ENCODE results near the gene FLOT1.
"Not testable (repeated sequence)": the region's sequence is repeated elsewhere in the genome, so short reads cannot be mapped to it uniquely, and the experiment has no call there.

Gene FLOT1

DNA sequence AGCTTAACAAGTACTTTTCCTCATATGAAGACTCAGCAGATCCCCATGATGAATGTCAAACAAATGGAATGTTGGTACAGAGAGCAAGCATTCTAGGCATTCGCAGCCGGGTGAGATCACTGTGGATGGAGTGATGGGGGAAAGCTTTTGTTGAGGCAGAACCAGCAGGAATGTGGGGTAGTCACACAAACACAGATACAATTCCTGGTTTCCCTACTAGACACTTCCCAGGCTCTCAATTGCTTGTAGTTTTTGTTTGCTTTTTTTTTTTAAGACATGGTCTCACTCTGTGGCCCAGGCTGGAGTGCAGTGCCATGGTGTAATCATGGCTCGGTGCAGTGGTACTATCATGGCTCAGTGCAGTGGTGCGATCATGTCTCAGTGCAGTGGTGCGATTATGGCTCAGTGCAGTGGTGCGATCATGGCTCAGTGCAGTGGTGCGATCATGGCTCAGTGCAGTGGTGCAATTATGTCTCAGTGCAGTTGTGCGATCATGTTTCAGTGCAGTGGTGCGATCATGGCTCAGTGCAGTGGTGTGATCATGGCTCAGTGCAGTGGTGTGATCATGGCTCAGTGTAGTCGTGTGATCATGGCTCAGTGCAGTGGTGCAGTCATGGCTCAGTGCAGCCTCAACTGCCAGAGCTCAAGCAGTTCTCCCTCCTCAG lies 17.2 kb upstream of the FLOT1 start:
- Mint-ChIP-seq H3K27ac (no peak overlapping the region), H3K4me3 (no peak overlapping the region), H3K4me1 (peaks cover 31% of the 10 kb centered on the region), H3K9me3 (no peaks in the 10 kb centered on the region), H3K36me3 (no peaks in the 10 kb centered on the region), H3K27me3 (no peaks in the 10 kb centered on the region)

DNA sequence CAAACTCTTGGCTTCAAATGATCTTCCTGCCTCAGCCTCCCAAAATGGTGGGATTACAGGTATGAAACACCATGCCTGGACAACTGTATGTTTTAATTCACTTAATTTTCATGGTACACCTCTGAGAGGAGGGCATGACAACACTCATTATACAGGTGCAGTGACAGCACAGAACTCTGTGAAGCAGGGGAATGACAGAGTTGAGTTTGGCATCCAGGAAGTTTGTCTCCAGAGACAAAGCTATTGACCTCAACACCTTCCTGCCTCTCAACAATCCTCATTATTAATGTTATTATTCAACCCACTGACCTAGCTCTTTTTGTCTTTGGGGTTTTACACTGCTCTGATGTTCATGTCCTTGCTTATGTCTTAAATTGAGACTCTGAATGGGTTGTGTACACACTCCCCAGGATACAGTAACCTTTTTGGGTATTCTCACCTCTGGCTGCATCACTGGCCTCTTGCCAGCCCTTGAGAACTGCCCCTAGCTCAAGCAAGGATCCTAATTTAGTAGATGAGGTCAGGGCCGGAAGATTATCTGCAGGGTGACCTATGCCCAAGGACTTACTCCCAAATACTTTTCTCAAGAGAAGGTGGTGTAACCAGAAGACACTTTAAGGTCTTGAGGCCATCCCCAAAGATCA lies 14.9 kb upstream of the FLOT1 start:
- Mint-ChIP-seq H3K9me3 (no peaks in the 10 kb centered on the region), H3K4me1 (peaks cover 16% of the 10 kb centered on the region), H3K36me3 (no peaks in the 10 kb centered on the region), H3K27ac (no peak overlapping the region), H3K27me3 (no peaks in the 10 kb centered on the region), H3K4me3 (no peak overlapping the region)

GRCh38 chr6:30756405-30757003 lies 14.0 kb upstream of the FLOT1 start:
- H3K9me3 Mint-ChIP-seq, H3K27ac Mint-ChIP-seq, H3K36me3 Mint-ChIP-seq, H3K4me3 Mint-ChIP-seq, H3K27me3 Mint-ChIP-seq: not testable (repeated sequence)
- peaks cover 12% of the 10 kb centered on the region for H3K4me1 Mint-ChIP-seq

DNA sequence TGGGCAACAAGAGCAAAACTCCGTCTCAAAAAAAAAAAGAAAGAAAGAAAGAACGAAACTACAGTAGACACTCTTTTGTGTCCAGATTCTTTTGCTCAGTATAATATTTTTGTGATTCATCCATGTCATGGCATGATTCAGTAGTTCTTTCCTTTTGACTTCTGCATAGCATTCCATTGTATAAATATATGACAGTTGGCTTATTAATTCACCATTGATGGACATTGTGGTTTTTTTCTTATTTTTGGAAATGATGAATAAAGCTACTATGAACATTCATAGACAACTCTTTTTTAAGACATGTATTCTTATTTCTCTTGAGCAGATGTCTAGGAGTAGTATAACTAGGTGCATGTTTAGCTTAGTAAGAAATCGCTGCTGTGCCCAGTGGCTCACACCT lies 12.1 kb upstream of the FLOT1 start:
- Mint-ChIP-seq H3K27me3 (no peaks in the 10 kb centered on the region), H3K36me3 (no peaks in the 10 kb centered on the region), H3K27ac (no peak overlapping the region), H3K4me3 (no peak overlapping the region), H3K4me1 (peaks cover 14% of the 10 kb centered on the region), H3K9me3 (no peaks in the 10 kb centered on the region)

DNA sequence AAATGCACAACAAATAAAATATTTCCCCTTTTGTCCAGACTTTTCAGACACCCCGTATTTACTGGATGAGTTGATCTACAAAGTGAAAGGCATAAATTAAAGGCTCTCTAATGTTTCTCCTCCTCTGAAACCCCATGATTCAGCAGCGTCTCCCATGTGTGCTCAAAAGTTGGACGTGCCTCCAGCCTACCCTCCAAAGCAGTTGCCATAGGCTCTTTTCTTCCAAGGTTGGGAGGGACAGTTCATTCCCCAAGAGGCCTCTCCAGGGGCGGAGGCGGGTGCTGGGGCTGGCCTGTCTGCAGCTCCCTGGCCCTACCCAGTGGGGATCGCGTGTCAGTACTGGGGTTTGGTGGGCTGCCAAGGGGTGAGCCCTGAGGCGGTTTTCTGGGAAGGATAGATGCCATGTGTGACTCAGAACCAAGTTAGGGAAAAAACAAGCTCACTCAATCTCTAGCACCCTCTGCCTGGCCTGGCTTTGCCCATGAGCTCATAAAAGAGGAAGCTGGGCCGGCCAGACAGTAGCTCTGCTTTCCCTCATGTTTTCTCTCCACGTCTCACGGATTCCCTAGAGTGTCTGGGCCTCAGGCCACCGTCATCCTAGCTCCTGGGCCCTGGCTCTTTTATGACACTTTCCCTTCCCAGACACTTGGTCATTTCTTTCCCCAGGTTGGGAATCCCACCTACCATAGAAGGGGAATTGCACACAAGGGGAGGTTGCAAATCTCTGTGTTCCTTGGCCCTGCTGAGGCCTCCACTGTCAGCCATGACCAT lies 9.9 kb upstream of the FLOT1 start:
- Mint-ChIP-seq H3K36me3 (no peaks in the 10 kb centered on the region), H3K4me3 (no peak overlapping the region), H3K27me3 (no peaks in the 10 kb centered on the region), H3K4me1 (peaks cover 30% of the 10 kb centered on the region), H3K9me3 (no peaks in the 10 kb centered on the region), H3K27ac (no peak overlapping the region)

DNA sequence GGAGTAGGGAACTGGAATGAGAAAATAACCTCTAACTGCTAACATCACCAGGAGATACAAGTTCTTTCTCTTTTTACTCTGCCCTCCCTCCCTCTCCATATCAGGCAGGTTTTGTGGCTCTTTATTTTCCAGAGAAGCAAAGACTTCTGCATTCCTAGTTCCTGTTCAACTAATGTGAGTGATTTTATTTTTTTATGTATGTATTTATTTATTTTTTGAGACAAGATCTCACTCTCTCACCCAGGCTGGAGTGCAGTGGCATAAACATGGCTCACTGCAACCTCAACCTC lies 7.8 kb upstream of the FLOT1 start:
- H3K27ac Mint-ChIP-seq = peak overlapping the region; percentile 78
- H3K36me3 Mint-ChIP-seq = no peaks in the 10 kb centered on the region
- peaks cover 39% of the 10 kb centered on the region for H3K4me1 Mint-ChIP-seq
- H3K9me3 Mint-ChIP-seq = no peaks in the 10 kb centered on the region
- no peak overlapping the region for H3K4me3 Mint-ChIP-seq
- no peaks in the 10 kb centered on the region for H3K27me3 Mint-ChIP-seq

DNA sequence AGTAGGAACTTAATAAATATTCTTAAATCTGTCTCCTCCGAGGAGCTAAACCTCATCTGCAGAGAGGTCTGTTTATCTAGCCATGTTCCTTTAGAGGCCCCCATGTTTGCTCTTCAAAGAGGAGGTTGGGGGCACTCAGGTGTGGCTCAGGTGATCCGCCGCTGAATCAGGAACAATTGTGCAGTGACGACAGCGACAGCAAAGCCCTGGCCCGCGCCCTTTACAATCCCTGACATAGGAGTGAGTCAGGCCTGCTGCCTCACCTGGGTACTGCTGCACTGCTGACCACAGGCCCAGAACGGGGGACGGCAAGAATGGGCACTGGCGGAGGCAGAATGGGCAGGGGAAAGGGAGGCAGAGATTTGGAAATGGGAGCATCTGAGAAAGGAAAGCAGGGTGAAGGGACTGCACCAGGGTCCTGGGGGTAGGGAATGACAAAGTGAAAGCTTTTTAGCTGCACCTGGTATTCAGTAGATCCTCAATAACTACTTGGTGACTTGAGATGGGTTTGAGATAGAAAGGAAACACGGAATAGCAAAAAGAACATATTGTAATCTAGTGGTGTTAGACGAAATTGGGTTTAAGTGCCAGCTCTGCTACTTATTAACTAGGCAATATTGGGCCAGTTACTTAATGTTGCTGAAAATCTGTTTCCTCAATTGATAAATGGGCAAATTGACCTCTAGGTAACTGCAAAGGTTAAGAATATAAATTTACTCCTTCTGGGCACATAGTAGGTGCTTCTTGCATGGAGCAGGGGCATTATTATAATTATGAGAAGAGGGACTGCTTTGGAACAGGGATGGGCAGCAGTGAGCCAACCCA lies 7.3 kb upstream of the FLOT1 start:
- no peak overlapping the region for H3K4me3 Mint-ChIP-seq
- peak overlapping the region; percentile 78 for H3K27ac Mint-ChIP-seq
- H3K36me3 Mint-ChIP-seq = no peaks in the 10 kb centered on the region
- H3K9me3 Mint-ChIP-seq = no peaks in the 10 kb centered on the region
- H3K4me1 Mint-ChIP-seq = peaks cover 44% of the 10 kb centered on the region
- no peaks in the 10 kb centered on the region for H3K27me3 Mint-ChIP-seq

GRCh38 chr6:30748851-30749540 lies 6.5 kb upstream of the FLOT1 start:
- Mint-ChIP-seq H3K9me3 (no peaks in the 10 kb centered on the region), H3K36me3 (peaks cover under 1% of the 10 kb centered on the region), H3K4me1 (peaks cover 45% of the 10 kb centered on the region), H3K27ac (peak overlapping the region; percentile 9), H3K27me3 (no peaks in the 10 kb centered on the region), H3K4me3 (no peak overlapping the region)

- Mint-ChIP-seq H3K27me3 (no peaks in the 10 kb centered on the region), H3K4me1 (peaks cover 45% of the 10 kb centered on the region), H3K4me3 (peak overlapping the region; percentile 5), H3K36me3 (peaks cover 9% of the 10 kb centered on the region), H3K9me3 (no peaks in the 10 kb centered on the region), H3K27ac (peak overlapping the region; percentile 63)
These were observed 5.6 kb upstream of the FLOT1 start for GRCh38 chr6:30747902-30748769.

GRCh38 chr6:30747300-30747687 lies 4.8 kb upstream of the FLOT1 start:
- no peaks in the 10 kb centered on the region for H3K27me3 Mint-ChIP-seq
- peaks cover 45% of the 10 kb centered on the region for H3K4me1 Mint-ChIP-seq
- peak overlapping the region; percentile 82 for H3K27ac Mint-ChIP-seq
- H3K4me3 Mint-ChIP-seq = no peak overlapping the region
- no peaks in the 10 kb centered on the region for H3K9me3 Mint-ChIP-seq
- H3K36me3 Mint-ChIP-seq = peaks cover 10% of the 10 kb centered on the region

- H3K27me3 Mint-ChIP-seq = no peaks in the 10 kb centered on the region
- peaks cover 22% of the 10 kb centered on the region for H3K36me3 Mint-ChIP-seq
- no peaks in the 10 kb centered on the region for H3K9me3 Mint-ChIP-seq
- H3K4me1 Mint-ChIP-seq = peaks cover 69% of the 10 kb centered on the region
- H3K4me3 Mint-ChIP-seq = peak within 1 kb of the TSS; percentile 97
- H3K27ac Mint-ChIP-seq = peak within 1 kb of the TSS; percentile 97
These were observed 1.7 kb upstream of the FLOT1 start, which contains the start of gene IER3 for GRCh38 chr6:30744054-30744805. Gene IER3 (minus strand): TSS chr6:30744547. CDS start chr6:30744518, 29 bp downstream.

GRCh38 chr6:30743099-30744053 lies 889 bp upstream of the FLOT1 start:
- Mint-ChIP-seq H3K4me1 (peaks cover 71% of the 10 kb centered on the region), H3K36me3 (peaks cover 22% of the 10 kb centered on the region), H3K27me3 (no peaks in the 10 kb centered on the region), H3K4me3 (peak overlapping the region; percentile 97), H3K27ac (peak overlapping the region; percentile 96), H3K9me3 (no peaks in the 10 kb centered on the region)

All from activated naive CD4-positive, alpha-beta T cell treated with anti-CD3 and anti-CD28 coated beads, Interleukin-2, amount 50 U/mL, for 24 hours (primary cell).